HepG2 (cell line): ENCODE measurements around the gene PSMD9. TPM values are rescaled to one million over a fixed set of nuclear protein-coding genes. Genes with fewer than 3 reads are reported as not detected.
"Not testable (repeated sequence)": the region's sequence is repeated elsewhere in the genome, so short reads cannot be mapped to it uniquely, and the experiment has no call there.

Experiments used
- ATAC-seq: fragments of 200-7000 bp; cut with Tn5 transposase; 3 replicates; pipeline ENCODE4 v1.9.1; 2020; ENCODE audit warnings: mild to moderate bottlenecking, moderate library complexity
- BruUV-seq: library from RNA; stranded (reverse); fragments of 400-500 nt; replicated peaks from 2 replicates; lab custom pipeline; 2021; lab: Mats Ljungman, UMichigan
- CTCF ChIA-PET: fragments of 300-600 bp; formaldehyde crosslinking; extraction: SDS; loops from one replicate; lab custom pipeline; 2021; ENCODE audit warnings: low total read pairs, inconsistent platforms, low intra/inter-chr PET ratio; lab: Yijun Ruan, JAX
- POLR2A ChIA-PET: fragments of 350-600 bp; sonication (Branson Sonifier 250); formaldehyde crosslinking; loops from one replicate; lab custom pipeline; 2020; ENCODE audit warnings: antibody characterized with exemption, inconsistent platforms; lab: Yijun Ruan, JAX
- DNase-seq: peaks from one replicate; pipeline ENCODE4 v3.0.0-alpha.2; 2015; ENCODE audit warnings: low spot score
- FAIRE-seq: peaks from 3 replicates; lab custom pipeline; 2011; peaks lifted over from hg19 to GRCh38; lab: Jason Lieb, UNC
- H2AFZ ChIP-seq: one replicate; pipeline ENCODE4 v1.6.1; 2011; ENCODE audit warnings: low read length, inconsistent platforms
- H3K27ac ChIP-seq: fragments of 300-600 bp; 3 replicates; pipeline ENCODE4 v1.8.0; 2011; ENCODE audit warnings: mixed run types, mild to moderate bottlenecking, mixed read lengths, low read length, inconsistent platforms; ENCODE audit not compliant: insufficient read depth; ENCODE audit errors: extremely low read length
- H3K27me3 ChIP-seq, 2 experiments: fragments of 200-600 bp in 1 of 2; 2 replicates in 1 of 2; 3 replicates in 1 of 2; pipeline versions ENCODE4 v1.6.0 to v1.8.0; 2011; ENCODE audit warnings: low read length in 2 of 2, mild to moderate bottlenecking in 2 of 2, moderate library complexity in 2 of 2, inconsistent platforms in 1 of 2; ENCODE audit not compliant: insufficient read depth in 2 of 2, control insufficient read depth in 1 of 2
- H3K36me3 ChIP-seq, 2 experiments: fragments of 200-600 bp in 1 of 2; replicated peaks in 1 of 2; 2 replicates in 1 of 2; 3 replicates in 1 of 2; pipeline versions ENCODE4 v1.5.1 to v1.8.0; 2011; ENCODE audit warnings: low read length in 2 of 2, inconsistent platforms in 1 of 2; ENCODE audit not compliant: insufficient read depth in 2 of 2, control insufficient read depth in 1 of 2
- H3K4me1 ChIP-seq: 2 replicates; pipeline ENCODE4 v1.5.1; 2012; ENCODE audit warnings: low read length, inconsistent platforms; ENCODE audit not compliant: insufficient read depth
- H3K4me2 ChIP-seq: 2 replicates; pipeline ENCODE4 v1.6.0; 2011; ENCODE audit warnings: low read depth, low read length, inconsistent platforms
- H3K4me3 ChIP-seq, 3 experiments: fragments of 200-600 bp in 1 of 3; sonication (generic), shearing (Covaris generic) in 1 of 3; replicated peaks in 1 of 3; 2 replicates each; pipeline ENCODE4 v1.5.1; 2011 to 2016; ENCODE audit warnings: low read length in 3 of 3, inconsistent platforms in 2 of 3, low read depth in 2 of 3, mild to moderate bottlenecking in 2 of 3, control low read depth in 1 of 3, mixed read lengths in 1 of 3; ENCODE audit not compliant: insufficient read depth in 1 of 3
- H3K79me2 ChIP-seq: one replicate; pipeline ENCODE4 v1.6.1; 2011; ENCODE audit warnings: low read length, inconsistent platforms; ENCODE audit not compliant: insufficient read depth
- H3K9ac ChIP-seq: 2 replicates; pipeline ENCODE4 v1.6.0; 2011; ENCODE audit warnings: mild to moderate bottlenecking, low read depth, low read length, inconsistent platforms; ENCODE audit not compliant: insufficient read depth
- H3K9me3 ChIP-seq: 2 replicates; pipeline ENCODE4 v1.5.1; 2012; ENCODE audit warnings: mild to moderate bottlenecking, low read length
- H4K20me1 ChIP-seq: 2 replicates; pipeline ENCODE4 v1.6.0; 2011; ENCODE audit warnings: inconsistent platforms, mild to moderate bottlenecking, low read length, moderate library complexity; ENCODE audit not compliant: insufficient read depth
- CHD4 ChIP-seq: fragments of 200-600 bp; sonication (generic); IDR thresholded peaks from 2 replicates; pipeline ENCODE4 v1.7.0; 2017; ENCODE audit warnings: mild to moderate bottlenecking, low read length, borderline replicate concordance
- CSRNP1 ChIP-seq: sonication (generic); formaldehyde crosslinking; IDR thresholded peaks from 2 replicates; pipeline ENCODE4 v1.8.1; 2023; ENCODE audit warnings: mild to moderate bottlenecking, missing genetic modification reagents
- HOXA5 ChIP-seq: sonication (generic); formaldehyde crosslinking; IDR thresholded peaks from 2 replicates; pipeline ENCODE4 v1.4.0; 2020; ENCODE audit warnings: missing genetic modification reagents
- MLX ChIP-seq: IDR thresholded peaks from 2 replicates; pipeline ENCODE4 v1.6.1; 2016
- PAX8 ChIP-seq: sonication (generic); formaldehyde crosslinking; IDR thresholded peaks from 2 replicates; pipeline ENCODE4 v1.8.0; 2022; ENCODE audit warnings: mild to moderate bottlenecking, missing genetic modification reagents, borderline replicate concordance
- PHF5A ChIP-seq: IDR thresholded peaks from one replicate; pipeline ENCODE4 v1.6.1; 2018; ENCODE audit warnings: low read depth, missing genetic modification reagents; ENCODE audit not compliant: unreplicated experiment
- TERF1 ChIP-seq: sonication (generic); formaldehyde crosslinking; IDR thresholded peaks from 2 replicates; pipeline ENCODE4 v1.8.0; 2022; ENCODE audit warnings: mild to moderate bottlenecking, missing genetic modification reagents, moderate library complexity
- YEATS2 ChIP-seq: sonication (generic); formaldehyde crosslinking; IDR thresholded peaks from 2 replicates; pipeline ENCODE4 v1.4.0; 2020; ENCODE audit warnings: missing genetic modification reagents, borderline replicate concordance
- ZBTB7A ChIP-seq: sonication (generic); formaldehyde crosslinking; IDR thresholded peaks from 2 replicates; pipeline ENCODE4 v1.8.0; 2022; ENCODE audit warnings: mild to moderate bottlenecking, missing genetic modification reagents
- ZMAT3 ChIP-seq: sonication (generic); formaldehyde crosslinking; conservative IDR thresholded peaks from 2 replicates; pipeline ENCODE4 v1.7.0; 2021; ENCODE audit warnings: missing genetic modification reagents
- ZNF24 ChIP-seq: fragments of 450-650 bp; IDR thresholded peaks from 2 replicates; pipeline ENCODE4 v1.6.1; 2017; ENCODE audit warnings: antibody characterized with exemption, mild to moderate bottlenecking
- ZNF317 ChIP-seq: sonication (generic); formaldehyde crosslinking; IDR thresholded peaks from 2 replicates; pipeline ENCODE4 v1.5.0; 2020; ENCODE audit warnings: mild to moderate bottlenecking, missing genetic modification reagents
- ZNF44 ChIP-seq: sonication (generic); formaldehyde crosslinking; IDR thresholded peaks from 2 replicates; pipeline ENCODE4 v1.5.1; 2020; ENCODE audit warnings: mild to moderate bottlenecking, missing genetic modification reagents
- WGBS: methylation state at CpG from one replicate; pipeline ENCODE4 v1.1.6; 2017; ENCODE audit warnings: low lambda C conversion rate; 5-methylcytosine and 5-hydroxymethylcytosine counted together
- in situ Hi-C: cut with HindIII; loops from 2 replicates; pipeline ENCODE4 v1.10.0; 2017; ENCODE audit warnings: low pct_unique_long_range_greater_than_20kb; ENCODE audit not compliant: extremely low pct_ligation_motif_present
- intact Hi-C: fragments of 100-400 bp; cut with micrococcal nuclease; formaldehyde crosslinking; loops from one replicate; pipeline ENCODE4 v1.10.0; 2022; ENCODE audit not compliant: unreplicated experiment
- polyA plus RNA-seq, 8 experiments: library from polyadenylated mRNA; depleted of rRNA in 3 of 8; stranded (reverse) in 7 of 8; unstranded in 1 of 8; fragments of >200 nt; fragmentation: Illumina TruSeq in 4 of 8; extraction: Trizol in 4 of 8; gene quantifications; 2 replicates each; pipeline versions ENCODE4 v1.2.1 to v1.2.3, GENCODE V29; 2011 to 2016; ENCODE audit warnings: low read depth in 4 of 8, missing spikeins in 1 of 8, mixed read lengths in 1 of 8; ENCODE audit not compliant: insufficient read depth in 1 of 8
- total RNA-seq, 5 experiments: library from RNA; depleted of rRNA; stranded (reverse); fragments of >200 nt; fragmentation: Illumina TruSeq; extraction: Trizol; gene quantifications; 2 replicates each; pipeline ENCODE4 v1.2.3, GENCODE V29; 2016; ENCODE audit warnings: low read depth in 1 of 5

Gene PSMD9
- total and polyA plus RNA-seq, 2 of the 13 experiments (the other 11 are each of a cell fraction or from before 2014, with no cell fraction given) = 41.4 to 61.1 TPM

DNA sequence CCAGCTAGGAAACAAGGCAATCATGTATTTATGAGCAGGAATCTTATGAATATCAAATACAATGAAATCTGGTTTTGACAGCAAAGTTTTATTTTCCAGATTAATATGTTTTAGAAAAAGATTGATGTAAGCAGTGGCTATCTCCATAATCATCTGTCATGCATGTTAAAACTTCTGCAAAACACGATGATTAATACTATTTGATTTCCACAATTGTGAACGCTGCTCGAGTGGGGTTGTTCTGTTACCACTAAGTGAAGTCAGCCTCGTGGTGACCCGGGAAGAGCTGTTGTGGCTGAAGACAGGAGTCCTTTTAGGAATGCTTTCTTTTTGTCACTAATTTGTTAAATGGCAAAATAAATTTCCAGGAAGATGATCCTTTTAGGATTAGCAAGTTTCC is 39.2 kb downstream of the PSMD9 start:
- CTCF ChIA-PET = no interaction called here
- DNase-seq (no peak), ATAC-seq (no peak), FAIRE-seq (no peak)
- no peaks in the 10 kb centered on the region for H3K9me3 ChIP-seq
- H4K20me1 ChIP-seq = no peaks in the 10 kb centered on the region
- in situ Hi-C loops (no loop called here), intact Hi-C loops (no loop called here)
- POLR2A ChIA-PET = no interaction called here
- H3K4me2 ChIP-seq = no peak overlapping the region
- no peak overlapping the region for H3K27ac ChIP-seq
- H3K79me2 ChIP-seq = no peaks in the 10 kb centered on the region
- no TSS peak for BruUV-seq
- H2AFZ ChIP-seq = no peak overlapping the region
- TF ChIP-seq ZNF317 (CRISPR knock-in tag) (no peak), HOXA5 (CRISPR knock-in tag) (no peak), PAX8 (CRISPR knock-in tag) (no peak), YEATS2 (CRISPR knock-in tag) (no peak), PHF5A (CRISPR knock-in tag) (no peak), TERF1 (CRISPR knock-in tag) (no peak), MLX (CRISPR knock-in tag) (no peak), ZNF44 (CRISPR knock-in tag) (no peak), CHD4 (no peak), ZBTB7A (CRISPR knock-in tag) (no peak), ZMAT3 (CRISPR knock-in tag) (no peak), CSRNP1 (CRISPR knock-in tag) (no peak), ZNF24 (no peak)
- no peaks in the 10 kb centered on the region for H3K27me3 ChIP-seq
- 62% methylated on average over 5 of the region's 5 CpGs for WGBS
- H3K36me3 ChIP-seq = no peaks in the 10 kb centered on the region
- peaks cover 48% of the 10 kb centered on the region for H3K4me1 ChIP-seq
- H3K4me3 ChIP-seq = no peak overlapping the region
- no peak overlapping the region for H3K9ac ChIP-seq

GRCh38 chr12:121929545-121929944 is 41.0 kb downstream of the PSMD9 start:
- H2AFZ ChIP-seq, H3K27me3 ChIP-seq, POLR2A ChIA-PET, H3K27ac ChIP-seq, H4K20me1 ChIP-seq, H3K9me3 ChIP-seq, FAIRE-seq, H3K79me2 ChIP-seq, in situ Hi-C loops, ATAC-seq, DNase-seq, CTCF ChIA-PET, H3K36me3 ChIP-seq, intact Hi-C loops, H3K9ac ChIP-seq, H3K4me3 ChIP-seq, BruUV-seq, H3K4me2 ChIP-seq: not testable (repeated sequence)
- H3K4me1 ChIP-seq = peaks cover 39% of the 10 kb centered on the region
- 95% methylated on average over 7 of the region's 7 CpGs for WGBS
